Central memory CD4-positive, alpha-beta T cell (primary cell): ENCODE measurements around the gene CRTC3.
A peak's percentile ranks its signal among the peaks of the same experiment; 100 is the strongest.
"Not testable (repeated sequence)": the region's sequence is repeated elsewhere in the genome, so short reads cannot be mapped to it uniquely, and the experiment has no call there.

Source experiments
- DNase-seq: peaks from one replicate; pipeline ENCODE4 v3.0.0; 2022

Gene CRTC3

GRCh38 chr15:90657520-90658172, 127.9 kb downstream of the CRTC3 start:
- peak; percentile 67 for DNase-seq

DNA sequence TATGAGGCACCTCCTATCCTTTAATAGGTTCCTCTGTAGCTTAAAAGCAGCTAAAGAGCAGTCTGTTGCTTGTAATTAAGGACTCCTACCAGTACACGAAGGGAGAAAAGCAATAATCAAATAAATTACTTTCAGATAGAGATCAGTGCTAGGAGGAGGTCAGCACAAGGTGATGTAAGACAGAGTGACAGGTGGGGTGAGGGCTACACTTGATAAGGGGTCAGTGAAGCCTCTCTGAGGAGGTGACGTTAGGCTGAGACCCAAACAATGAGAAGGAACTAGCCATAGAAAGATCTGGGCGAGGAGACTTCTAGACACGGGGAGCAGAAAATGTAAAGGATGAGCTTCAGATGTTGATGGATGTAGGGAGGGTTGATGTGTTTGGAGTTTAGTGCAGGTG, 129.8 kb downstream of the CRTC3 start:
- no peak for DNase-seq

DNA sequence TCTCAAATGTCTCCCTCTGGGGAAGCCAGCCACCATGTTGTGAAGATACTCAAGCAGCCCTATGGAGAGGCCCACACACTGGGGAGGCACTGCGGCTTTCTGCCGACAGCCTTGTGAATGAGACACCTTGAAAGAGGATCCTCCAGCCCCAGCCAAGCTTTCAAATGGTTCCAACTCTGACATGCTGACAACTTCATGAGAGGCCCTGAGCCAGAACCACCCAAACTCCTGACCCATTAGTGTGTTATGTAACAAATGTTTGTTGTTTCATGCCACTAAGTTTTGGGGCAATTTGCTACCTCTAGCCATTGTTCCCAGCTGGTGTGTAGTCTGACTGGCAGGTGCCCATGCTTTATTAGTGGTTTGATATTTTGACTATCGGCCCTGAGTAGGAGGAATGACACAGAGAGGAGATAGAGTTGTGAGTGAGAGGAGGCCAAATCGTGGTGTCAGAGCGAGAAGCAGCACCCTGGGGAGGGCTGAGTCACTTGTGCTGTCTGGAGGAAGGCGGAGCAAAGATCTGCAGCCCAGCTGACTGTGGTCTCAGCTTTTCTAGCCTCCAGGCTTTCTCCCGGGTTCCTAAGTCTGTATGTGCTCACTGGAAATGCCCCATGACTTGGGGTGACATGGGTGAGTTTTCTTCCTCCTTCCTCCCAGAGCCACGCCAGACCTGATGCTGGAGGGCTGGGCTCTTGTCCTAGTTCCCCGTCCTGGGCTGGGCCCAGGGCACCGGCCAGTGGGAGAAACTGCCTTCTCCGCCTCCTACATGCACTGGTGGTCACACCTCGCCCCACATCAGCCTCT, 130.7 kb downstream of the CRTC3 start:
- peak; percentile 34 for DNase-seq

- DNase-seq = not testable (repeated sequence)
Observed at GRCh38 chr15:90660999-90661330, 131.2 kb downstream of the CRTC3 start.

GRCh38 chr15:90664081-90664461, 134.3 kb downstream of the CRTC3 start:
- DNase-seq = not testable (repeated sequence)

DNA sequence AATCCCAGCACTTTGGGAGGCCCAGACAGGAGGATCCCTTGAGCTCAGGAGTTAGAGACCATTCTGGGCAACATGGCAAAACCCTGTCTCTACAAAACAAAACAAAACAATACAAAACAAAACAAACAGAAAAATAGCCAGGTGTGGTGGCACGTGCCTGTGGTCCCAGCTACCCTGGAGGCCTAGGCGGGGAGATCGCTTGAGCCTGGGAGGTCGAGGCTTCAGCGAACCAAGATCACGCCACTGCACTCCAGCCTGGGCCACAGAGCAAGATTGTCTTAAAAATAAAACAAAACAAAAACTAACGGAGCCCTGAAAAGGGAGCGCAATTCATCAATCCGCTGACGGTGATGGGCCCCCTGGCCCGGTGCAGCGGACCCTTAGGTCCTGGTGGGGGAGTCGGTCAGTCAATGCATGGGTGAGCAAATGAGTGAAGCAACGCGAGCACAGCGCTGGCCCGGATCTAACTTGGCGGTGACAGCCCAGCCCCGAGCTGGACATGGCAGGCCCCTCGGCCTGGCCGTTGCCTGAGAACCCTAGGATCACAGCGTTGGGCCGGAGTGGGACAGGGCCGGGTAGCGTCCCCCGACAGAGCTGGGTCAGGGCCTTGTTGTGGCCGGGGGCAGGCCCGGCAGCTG, 135.0 kb downstream of the CRTC3 start:
- DNase-seq = no peak

- DNase-seq = no peak
Observed at GRCh38 chr15:90665288-90666134, 135.8 kb downstream of the CRTC3 start.

- no peak for DNase-seq
Observed at GRCh38 chr15:90666135-90666909, 136.6 kb downstream of the CRTC3 start.

DNA sequence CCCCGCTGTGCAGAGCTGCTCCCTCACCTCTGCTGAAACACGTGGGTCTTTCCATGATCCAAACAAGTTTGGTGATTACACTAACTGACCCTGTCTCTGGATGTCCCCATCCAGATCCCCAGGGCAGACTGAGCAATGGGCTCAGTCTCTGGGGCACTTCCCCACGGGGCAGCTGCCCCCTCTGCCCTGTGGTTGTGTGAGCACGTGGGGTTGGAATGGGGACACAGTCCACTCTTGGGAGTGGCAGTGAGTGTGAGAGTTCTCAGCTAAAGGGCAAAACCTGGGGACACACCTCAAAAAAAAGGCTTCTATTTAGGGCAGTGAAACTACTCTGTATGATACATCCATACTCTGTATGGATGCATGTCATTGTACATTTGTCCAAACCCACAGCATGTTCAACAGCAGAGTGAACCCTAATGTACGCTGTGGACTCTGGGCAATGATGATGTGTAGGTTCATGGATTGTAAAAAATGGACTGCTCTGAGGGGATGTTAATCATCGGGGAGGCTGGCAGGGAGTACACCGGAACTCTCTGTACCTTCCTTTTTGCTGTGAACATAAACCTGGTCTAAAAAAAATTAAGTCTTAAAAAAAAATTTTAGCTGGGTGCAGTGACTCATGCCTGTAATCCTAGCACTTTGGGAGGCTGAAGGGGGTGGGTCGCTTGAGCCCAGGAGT, 137.5 kb downstream of the CRTC3 start:
- no peak for DNase-seq

- DNase-seq = not testable (repeated sequence)
Observed at GRCh38 chr15:90667755-90668345, 138.1 kb downstream of the CRTC3 start.

GRCh38 chr15:90670631-90671030, 140.9 kb downstream of the CRTC3 start:
- not testable (repeated sequence) for DNase-seq

DNA sequence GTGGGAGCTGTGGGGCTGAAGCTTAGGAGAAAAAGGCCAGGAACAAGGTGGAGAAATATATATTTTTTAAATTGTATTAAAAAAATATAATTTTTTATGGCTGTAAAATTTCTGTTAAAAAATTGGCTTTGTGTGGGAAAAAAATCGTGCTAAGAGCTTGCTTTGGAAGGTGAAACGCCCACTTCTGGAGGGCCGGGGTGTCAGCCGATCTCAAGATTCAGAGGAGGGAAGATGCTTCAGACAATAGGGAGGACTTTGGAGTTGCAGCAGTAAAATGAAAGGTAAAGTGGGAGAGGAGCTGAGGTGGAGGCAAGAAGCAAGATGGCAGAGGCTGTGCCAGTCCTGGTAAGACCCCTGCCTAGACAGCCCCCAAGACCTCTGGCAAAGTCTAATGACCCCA, 141.5 kb downstream of the CRTC3 start:
- no peak for DNase-seq

DNA sequence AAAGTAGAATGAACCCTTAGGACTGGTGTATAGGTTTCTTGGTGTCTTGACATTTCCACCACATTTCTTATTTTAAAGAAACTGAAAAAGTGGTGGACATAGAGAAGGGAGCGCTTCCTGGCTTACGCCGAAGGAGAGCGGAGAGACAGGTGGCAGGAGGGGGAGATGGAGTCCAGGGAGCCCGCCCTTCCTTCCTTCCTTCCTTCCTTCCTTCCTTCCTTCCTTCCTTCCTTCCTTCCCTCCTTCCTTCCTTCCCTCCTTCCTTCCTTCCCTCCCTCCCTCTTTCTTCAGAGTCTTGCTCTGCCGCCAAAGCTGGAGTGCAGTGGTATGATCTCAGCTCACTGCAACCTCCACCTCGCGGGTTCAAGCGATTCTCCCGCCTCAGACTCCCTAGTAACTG, 143.6 kb downstream of the CRTC3 start:
- not testable (repeated sequence) for DNase-seq

DNA sequence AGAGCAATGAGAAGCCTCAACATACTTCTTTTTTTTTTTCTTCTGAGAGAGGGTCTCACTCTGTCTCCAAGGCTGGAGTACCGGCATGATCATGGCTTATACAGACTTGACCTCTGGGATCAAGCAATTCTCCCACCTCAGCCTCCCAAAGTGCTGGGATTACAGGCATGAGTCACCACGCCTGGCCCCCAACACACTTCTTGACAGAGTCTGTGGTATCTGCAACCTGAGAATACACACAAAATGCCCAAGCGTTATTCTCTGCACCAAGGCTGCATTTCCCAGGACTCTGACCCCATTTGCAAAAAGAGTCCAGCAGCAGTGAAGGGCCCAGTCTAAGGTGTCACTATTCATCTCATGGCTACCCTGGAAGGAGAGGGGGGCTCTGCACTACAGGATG, 144.8 kb downstream of the CRTC3 start:
- DNase-seq = no peak

GRCh38 chr15:90675464-90675863, 145.7 kb downstream of the CRTC3 start:
- DNase-seq = no peak

- peak; percentile 63 for DNase-seq
Observed at GRCh38 chr15:90677807-90678790, 148.4 kb downstream of the CRTC3 start.

GRCh38 chr15:90679959-90680358, 150.2 kb downstream of the CRTC3 start:
- no peak for DNase-seq

DNA sequence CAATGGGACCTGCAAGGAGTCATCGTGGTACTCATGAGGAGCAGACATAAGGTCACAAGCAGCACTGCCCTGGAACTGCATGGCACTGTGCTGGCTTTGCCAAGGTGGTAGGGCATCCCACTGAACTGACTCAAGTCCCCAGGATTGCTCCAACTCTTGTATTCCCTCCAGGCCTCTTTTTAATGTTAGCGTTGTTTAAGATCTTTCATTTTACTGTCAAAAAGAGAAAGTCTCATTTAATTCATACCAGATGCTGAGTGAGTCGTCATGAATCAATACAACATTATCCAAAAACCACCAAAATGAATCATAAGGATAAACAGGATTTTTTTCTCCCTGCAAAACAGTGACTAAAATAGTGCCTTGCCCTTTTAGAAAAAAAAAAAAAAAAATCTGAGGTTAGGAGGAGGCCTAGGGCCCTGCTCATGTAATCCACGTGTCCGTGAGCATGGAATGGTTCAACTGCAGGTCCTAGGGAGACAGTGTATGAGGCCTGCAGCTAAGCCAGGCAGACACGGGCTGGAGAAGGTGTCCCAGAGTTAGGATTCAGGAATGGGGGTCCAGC, 150.7 kb downstream of the CRTC3 start:
- no peak for DNase-seq

DNA sequence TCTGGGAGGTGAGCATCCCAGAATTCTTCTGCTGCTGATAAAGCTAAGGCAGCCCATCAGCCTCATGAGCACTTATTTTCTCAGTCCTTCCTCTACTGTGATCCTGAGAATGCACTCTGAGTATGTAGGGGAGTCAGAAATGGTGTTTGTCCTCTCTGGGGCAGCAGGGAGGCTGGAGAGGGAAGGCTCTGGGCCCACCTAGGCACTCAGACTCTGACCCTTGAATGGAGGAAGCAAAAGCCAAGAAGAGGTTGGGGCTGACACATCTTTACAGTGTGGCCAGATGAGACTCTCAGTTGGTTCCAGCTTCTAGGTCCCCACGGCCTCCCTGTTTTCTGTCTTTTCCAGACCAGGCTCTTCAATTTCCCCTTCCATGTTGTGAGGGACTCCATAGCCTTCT, 151.3 kb downstream of the CRTC3 start:
- no peak for DNase-seq

GRCh38 chr15:90681480-90681879, 151.8 kb downstream of the CRTC3 start:
- no peak for DNase-seq
